GM19468 (cell line): Measurements from ENCODE around the gene LY6G6C.

Experiments used
- ATAC-seq: cut with Tn5 transposase; IDR thresholded peaks from one replicate; pipeline ENCODE4 v1.9.1; 2021; ENCODE audit warnings: mild to moderate bottlenecking, moderate library complexity, moderate number of reproducible peaks; ENCODE audit not compliant: unreplicated experiment; ENCODE audit errors: extremely low read depth

The LY6G6C gene

DNA sequence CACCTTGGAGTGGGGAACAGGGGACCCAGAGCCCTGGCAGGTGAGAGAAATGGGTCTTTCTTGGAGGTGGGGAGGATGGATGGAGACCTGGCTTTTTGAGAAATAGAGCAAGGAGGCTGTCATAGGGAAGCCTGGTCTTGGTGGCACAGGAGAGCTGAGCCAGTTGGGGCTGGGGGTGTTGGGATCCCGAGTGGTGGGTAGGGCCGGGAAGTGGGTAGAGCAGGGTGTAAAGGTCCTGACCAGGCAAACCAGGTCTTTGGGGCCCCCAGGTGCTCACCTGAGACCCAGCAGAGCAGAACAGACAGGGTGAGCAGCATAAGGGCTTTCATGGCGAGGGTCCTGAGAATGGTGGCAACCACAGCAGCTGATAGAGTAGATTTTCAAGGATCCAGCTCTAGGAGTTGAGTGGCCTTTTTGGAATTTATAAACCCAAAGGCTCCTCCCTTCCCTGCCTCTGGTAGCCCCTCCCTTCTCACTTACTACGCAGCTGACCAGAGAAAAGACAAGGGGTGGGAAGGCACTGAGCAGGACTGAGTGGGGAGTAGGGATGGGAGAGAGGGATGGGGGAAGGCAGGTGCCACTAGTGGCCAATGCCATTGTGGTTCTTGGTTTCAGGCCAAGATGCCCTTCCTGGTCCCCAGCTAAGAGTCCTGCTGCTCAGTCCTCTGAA is at the start of gene LY6G6C:
Gene LY6G6C (minus strand): TSS at position 396 of the 670 bp plus-strand sequence. CDS start 67 bp downstream, at position 329.
- no peak for ATAC-seq

DNA sequence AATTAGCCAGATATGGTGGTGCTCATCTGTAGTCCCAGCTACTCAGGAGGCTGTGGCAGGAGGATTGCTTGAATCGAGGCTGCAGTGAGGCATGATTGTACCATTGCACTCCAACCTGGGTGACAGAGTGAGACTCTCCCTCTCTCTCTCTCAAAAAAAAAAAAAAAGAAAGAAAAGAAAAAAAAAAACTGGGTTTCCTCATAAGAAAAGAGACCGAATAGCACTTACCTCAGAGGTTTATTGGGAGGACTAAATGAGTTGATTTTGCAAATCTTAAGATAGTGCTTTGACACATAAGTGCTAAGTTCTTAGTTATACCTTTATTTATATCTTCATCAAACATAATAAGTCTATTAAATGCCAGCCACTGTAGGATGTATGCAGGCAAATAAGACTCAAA is 49.3 kb upstream of the LY6G6C start:
- ATAC-seq, result no peak

DNA sequence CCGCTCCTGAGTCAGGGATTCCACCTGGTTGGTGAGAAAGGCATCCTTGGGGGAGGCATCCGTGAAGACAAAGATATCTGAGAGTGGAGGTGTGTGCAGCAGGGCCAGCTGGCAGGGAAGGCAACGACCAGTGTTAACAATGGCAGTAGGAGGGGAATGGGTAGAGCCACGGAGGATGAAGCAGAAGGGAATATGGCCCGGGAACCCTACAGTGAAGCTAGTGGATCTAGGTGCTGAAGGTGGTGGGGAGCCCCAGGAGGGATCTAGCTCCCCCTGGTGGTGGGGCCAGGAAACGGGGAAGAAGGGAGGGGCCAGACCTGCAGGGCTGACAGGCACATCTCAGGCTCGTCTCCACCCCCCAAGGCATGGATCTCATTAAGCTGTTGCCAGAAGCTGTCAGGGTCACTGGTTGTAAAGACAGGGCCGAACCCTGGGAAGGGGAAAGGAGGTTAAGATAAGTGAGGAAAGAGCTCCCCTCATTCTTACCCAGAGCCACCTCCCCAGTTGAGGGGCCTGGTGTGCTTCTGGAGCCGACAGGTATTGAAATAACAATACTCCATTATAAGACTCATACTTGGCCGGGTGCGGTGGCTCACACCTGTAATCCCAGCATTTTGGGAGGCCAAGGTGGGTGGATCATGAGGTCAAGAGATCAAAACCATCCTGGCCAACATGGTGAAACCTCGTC is 48.3 kb upstream of the LY6G6C start:
- ATAC-seq, result no peak

DNA sequence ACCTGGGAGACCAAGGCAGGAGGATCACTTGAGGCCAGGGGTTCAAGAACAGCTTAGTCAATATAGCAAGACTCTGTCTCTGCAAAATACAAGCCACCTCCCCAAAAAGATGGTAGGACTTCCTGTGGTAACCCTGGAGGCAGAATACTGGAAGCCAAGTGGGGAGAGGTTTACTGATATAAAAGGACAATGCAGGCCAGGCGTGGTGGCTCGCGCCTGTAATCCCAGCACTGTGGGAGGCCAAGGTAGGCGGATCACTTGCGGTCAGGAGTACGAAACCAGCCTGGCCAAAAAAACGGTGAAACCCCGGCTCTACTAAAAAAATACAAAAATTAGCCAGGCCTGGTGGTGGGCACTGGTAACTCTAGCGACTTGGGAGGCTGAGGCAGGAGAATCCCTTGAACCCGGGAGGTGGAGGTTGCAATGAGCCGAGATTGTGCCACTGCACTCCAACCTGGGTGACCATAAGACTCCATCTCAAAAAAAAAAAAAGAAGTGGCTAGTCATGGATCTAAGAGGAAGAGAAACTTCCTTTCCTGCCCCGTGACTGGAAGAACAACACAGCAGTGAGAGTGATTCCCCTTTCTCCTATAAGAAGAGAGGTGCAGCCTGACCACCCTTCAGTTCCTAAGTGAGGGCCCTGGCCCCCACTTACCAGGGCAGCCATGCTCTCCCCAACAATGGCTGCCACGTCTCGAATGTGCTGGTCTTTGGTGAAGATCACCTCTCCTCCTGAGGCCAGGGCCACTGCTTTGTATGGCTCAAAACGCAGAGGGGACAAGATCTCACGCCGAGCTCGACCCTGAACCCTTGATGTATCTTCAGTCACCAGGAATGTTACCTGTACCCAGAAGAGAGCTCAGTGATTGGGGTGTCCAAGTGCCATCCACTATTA is 47.1 kb upstream of the LY6G6C start:
- no peak for ATAC-seq

DNA sequence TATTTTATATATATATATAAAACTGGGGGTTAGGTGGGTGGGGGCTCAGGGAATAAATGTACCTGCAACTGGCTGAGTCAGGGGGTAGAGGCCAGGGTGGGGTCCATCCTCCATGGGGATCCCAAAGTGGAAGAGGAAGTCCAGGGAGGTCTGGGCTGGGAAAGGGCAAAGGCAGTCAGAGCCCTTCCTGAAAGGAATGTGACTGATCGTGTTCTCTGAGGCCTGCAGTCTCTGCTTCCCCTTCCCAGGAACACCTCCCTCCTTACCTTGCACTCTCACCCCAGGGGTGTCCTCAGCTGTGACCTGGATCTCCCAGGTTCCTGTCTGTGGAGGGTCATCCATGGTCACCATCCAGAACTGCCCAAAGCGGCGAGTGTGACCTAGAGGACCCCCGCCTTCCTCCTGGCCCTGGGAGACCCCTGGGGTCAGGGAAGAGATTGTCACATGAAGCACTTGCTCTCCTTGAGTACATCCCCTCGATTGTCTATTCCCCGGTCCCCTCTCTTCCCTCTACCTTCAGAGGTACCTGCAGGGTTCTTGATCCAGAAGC is 45.6 kb upstream of the LY6G6C start:
- no peak for ATAC-seq

DNA sequence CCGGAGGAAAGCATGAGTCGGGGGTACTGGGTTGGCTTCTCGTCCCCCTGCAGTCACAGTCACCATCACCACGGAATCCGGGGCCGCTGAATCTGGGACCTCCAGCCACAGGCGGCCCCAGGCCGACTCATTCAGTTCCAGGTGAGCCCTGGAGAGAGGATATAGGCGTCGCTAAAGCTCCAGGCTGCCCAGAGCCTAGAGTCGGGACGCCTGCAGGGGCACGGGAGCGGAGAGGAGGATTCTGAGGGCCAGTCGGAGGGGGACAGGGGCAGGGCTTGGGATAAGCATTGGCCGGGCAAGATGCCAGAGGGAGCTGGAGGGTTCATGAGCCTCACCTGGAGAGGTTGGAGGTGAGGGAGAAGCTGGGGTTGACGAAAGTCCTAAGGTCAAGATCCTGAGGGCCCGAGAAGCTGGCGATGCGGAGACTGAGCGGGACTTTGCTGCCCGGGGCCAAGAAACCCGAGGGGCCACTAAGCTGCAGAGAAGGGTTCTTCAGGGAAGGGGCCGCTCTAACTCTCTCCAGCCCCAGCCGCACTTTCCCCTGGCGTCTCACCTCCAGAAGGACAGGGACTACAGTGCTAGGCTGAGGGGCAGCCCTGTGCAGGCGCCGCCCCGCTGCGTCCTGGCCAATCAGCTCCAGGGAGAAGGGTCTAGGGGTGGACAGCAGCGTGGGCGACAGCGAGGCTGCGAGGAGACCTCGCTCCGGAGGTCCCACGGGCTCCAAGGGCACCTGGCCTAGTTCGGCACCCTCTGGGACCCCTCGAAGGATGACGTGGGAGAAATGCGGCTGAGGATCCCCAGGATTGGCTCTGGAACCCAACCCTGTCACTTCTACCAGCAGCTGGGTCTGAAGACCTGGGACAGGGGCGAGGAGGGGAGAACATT is 44.6 kb upstream of the LY6G6C start:
- ATAC-seq, result no peak

DNA sequence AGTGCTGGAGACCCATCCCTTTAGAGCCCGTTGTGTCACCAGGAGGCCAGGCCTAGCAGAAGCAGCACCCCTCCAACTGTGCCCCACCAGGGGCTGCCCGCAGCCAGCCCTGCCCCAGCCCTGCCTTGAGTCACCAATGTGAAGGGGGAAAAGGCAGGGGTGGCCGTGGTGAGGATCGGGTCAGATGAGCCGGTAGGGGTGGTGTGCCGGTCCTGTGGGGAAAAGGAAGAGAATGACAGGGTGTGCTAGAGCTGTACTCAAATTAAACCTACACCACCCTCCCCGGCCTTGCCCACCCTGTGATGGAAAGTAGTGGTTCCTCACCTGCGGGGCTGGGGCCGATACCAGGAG is 44.0 kb upstream of the LY6G6C start:
- ATAC-seq, result no peak

DNA sequence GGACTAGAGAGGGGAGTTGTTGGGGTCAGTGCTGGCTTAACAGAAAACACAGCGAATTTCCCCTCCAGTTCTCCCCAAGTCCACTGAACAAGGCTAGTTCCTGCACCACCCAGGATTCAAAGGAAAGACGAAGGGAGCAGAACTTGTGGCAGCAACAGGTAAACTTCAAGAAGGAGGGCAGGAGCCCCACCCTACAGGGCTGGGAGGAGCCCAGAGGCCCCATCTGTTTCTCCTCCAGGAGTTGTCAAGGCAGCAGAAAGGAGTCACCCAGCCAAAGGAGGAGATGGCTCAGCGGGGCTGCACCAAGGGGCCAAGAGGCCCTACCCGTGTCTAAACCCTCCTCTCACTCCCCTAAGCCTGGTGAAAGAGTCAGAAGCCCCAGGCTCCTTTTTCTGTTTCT is 42.7 kb upstream of the LY6G6C start:
- no peak for ATAC-seq

DNA sequence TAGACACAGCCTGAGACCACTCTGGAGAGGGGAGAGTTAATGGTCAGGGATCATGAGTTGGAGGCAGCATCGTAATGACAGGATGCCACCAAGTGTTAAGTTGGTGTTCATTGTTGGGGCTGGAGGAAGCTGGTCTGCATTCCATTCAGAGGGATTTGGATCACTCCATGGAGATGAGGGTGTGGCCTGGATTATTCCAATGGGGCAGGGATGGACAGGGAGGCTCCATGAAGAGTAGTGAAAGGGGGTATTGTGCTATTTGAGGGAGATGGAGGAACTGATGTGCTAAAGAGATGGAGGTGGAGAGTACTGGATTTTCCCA is 42.0 kb upstream of the LY6G6C start:
- no peak for ATAC-seq

- ATAC-seq, result no peak
Observed at GRCh38 chr6:31762878-31763618, 41.5 kb upstream of the LY6G6C start.

DNA sequence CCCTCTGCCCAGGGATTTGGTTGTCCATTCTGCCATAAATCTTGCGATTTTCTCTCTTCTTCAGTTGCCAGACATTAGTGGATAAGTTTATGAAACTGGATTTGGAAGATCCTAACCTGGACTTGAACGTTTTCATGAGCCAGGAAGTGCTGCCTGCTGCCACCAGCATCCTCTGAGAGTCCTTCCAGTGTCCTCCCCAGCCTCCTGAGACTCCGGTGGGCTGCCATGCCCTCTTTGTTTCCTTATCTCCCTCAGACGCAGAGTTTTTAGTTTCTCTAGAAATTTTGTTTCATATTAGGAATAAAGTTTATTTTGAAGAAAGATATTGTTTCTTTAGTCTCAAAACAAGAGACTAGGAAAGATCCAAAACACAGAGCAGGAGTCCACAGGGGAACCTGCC is 40.8 kb upstream of the LY6G6C start, which contains the start of gene SAPCD1:
Gene SAPCD1 (plus strand): TSS at position 301 of the 400 bp plus-strand sequence. CDS start 399 bp downstream, outside the sequence.
- ATAC-seq, result no peak

DNA sequence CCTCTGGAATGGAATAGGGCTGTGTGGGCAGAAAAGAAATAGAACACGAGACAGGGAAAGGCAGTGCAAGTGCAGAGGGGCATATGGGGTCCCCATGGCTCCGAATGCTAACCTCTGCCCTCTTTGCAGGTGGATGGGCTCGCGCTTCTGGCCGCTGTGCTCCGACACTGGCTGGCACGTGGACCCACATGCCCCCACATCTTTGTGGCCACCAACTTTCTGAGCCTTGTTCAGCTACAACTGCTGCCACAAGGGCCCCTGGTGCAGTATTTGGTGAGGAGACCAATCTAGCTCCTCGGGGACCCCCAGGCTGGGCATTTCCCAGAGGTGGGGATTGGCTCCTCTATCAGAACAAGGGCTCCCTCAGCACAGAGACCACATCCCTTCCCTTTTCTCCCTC is 39.8 kb upstream of the LY6G6C start:
- no peak for ATAC-seq

- no peak for ATAC-seq
Observed at GRCh38 chr6:31760790-31761189, 39.2 kb upstream of the LY6G6C start.

GRCh38 chr6:31758281-31758680 is 36.7 kb upstream of the LY6G6C start:
- no peak for ATAC-seq

DNA sequence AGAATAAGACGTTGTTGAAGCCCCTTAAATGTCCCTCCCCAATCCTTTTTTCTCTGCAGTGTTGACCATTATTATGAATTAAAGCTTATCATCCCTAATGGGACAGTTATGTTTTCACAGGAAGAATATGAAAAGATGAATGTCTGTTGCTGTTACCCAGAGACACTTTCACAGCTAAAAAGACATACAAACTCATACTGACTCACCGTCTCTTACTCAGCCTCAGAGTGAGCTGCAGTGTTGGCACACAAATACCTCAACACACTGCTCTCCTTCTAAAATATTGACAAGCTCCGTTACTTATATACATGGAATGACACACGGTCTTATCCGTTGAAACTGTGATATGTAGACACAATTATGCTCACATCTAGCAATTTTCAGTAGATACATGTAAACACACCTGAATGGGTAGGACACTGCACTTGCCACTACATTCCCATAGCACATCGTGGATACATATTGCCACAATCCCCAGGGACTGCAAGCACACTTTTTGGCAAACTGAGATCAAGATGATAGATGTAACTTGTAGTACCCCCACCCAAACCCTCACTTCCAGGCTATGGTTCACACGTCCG is 31.3 kb upstream of the LY6G6C start:
- no peak for ATAC-seq

- ATAC-seq, result no peak
Observed at GRCh38 chr6:31750411-31751022, 29.0 kb upstream of the LY6G6C start.

- no peak for ATAC-seq
Observed at GRCh38 chr6:31749301-31750036, 27.9 kb upstream of the LY6G6C start.

GRCh38 chr6:31744422-31744821 is 22.9 kb upstream of the LY6G6C start:
- no peak for ATAC-seq
